SU-DHL-6 (cell line): ENCODE measurements around the gene PHACTR1.

Experiments
- H2AFZ ChIP-seq: fragments of 200-600 bp; sonication (generic); 2 replicates; pipeline ENCODE4 v1.6.1; 2014; ENCODE audit warnings: low read depth, mild to moderate bottlenecking, moderate library complexity, mixed read lengths, antibody characterized with exemption, low read length; ENCODE audit not compliant: severe bottlenecking
- H3F3A ChIP-seq: fragments of 200-600 bp; shearing (Covaris generic); 2 replicates; pipeline ENCODE4 v1.6.0; 2016; ENCODE audit warnings: antibody characterized with exemption, mild to moderate bottlenecking; ENCODE audit not compliant: insufficient read depth
- H3K27ac ChIP-seq: fragments of 200-600 bp; sonication (generic); 2 replicates; pipeline ENCODE4 v1.5.1; 2016; ENCODE audit warnings: low read depth, mild to moderate bottlenecking, low read length, moderate library complexity, mixed read lengths
- H3K27me3 ChIP-seq: fragments of 200-600 bp; sonication (generic), shearing (Covaris generic); 2 replicates; pipeline ENCODE4 v1.6.0; 2014; ENCODE audit warnings: mild to moderate bottlenecking, low read length
- H3K36me3 ChIP-seq: fragments of 200-600 bp; sonication (generic); 2 replicates; pipeline ENCODE4 v1.6.1; 2014; ENCODE audit warnings: mild to moderate bottlenecking, low read length, mixed read lengths
- H3K4me2 ChIP-seq: fragments of 300-600, 200-600 bp; shearing (Covaris generic), sonication (generic); 2 replicates; pipeline ENCODE4 v1.6.0; 2014; ENCODE audit warnings: low read length, low read depth, mild to moderate bottlenecking; ENCODE audit not compliant: poor library complexity, severe bottlenecking
- H3K4me3 ChIP-seq: fragments of 200-600 bp; sonication (generic); 2 replicates; pipeline ENCODE4 v1.5.1; 2014; ENCODE audit warnings: antibody characterized with exemption, low read length, mild to moderate bottlenecking, mixed read lengths; ENCODE audit not compliant: insufficient read depth, poor library complexity, severe bottlenecking
- H3K79me2 ChIP-seq: fragments of 200-600 bp; sonication (generic); 2 replicates; pipeline ENCODE4 v1.6.1; 2014; ENCODE audit warnings: mild to moderate bottlenecking, low read length, moderate library complexity; ENCODE audit not compliant: insufficient read depth
- H3K9ac ChIP-seq: fragments of 200-600 bp; sonication (generic); 2 replicates; pipeline ENCODE4 v1.7.0; 2014; ENCODE audit warnings: mild to moderate bottlenecking, low read length
- H3K9me2 ChIP-seq: fragments of 200-600 bp; sonication (generic); replicated peaks from 2 replicates; pipeline ENCODE4 v1.6.1; 2014; ENCODE audit warnings: low read length; ENCODE audit not compliant: insufficient read depth
- H3K9me3 ChIP-seq: fragments of 200-600 bp; sonication (generic); 2 replicates; pipeline ENCODE4 v1.6.1; 2014; ENCODE audit warnings: low read length, mixed read lengths; ENCODE audit not compliant: insufficient read depth
- H4K20me1 ChIP-seq: fragments of 200-600 bp; sonication (generic); 2 replicates; pipeline ENCODE4 v1.6.1; 2014; ENCODE audit warnings: low read depth, mild to moderate bottlenecking, antibody characterized with exemption, low read length, moderate library complexity, mixed read lengths
- EZH2phosphoT487 ChIP-seq: fragments of 200-600 bp; sonication (generic), shearing (Covaris generic); conservative IDR thresholded peaks from 2 replicates; pipeline ENCODE4 v1.6.1; 2018; ENCODE audit warnings: mild to moderate bottlenecking, antibody characterized with exemption, low read length, moderate library complexity, mixed read lengths
- TF ChIP-seq, protein P1 (sequence below): fragments of 200-600 bp; sonication (generic); IDR thresholded peaks from one replicate; pipeline ENCODE4 v1.5.1; 2017; ENCODE audit warnings: antibody characterized with exemption, mild to moderate bottlenecking, low read length, moderate library complexity; ENCODE audit not compliant: insufficient read depth, poor library complexity, severe bottlenecking

The PHACTR1 gene

DNA sequence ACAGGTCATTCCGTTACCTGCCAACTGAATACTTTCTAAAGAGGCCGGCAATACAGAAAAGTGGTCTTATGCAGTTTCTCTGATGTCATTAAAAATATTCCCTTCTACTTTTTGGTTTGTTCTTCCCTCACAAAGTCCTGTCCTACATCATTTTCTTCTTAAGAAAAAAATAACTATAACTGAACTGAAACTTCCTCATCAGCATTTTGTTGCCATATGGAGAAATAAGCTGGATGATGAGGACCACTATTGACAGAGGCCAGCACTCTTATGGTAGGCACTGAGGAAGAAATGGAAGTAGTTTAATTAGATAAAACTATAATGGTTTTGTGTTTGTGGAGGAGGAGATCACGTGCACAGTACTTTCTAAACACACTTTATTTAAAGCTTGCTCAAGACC lies 274.9 kb downstream of the PHACTR1 start:
- Histone ChIP-seq H3K36me3 (0 out of 2 replicates have a peak, but pooled peaks cover 4% of the 10 kb centered on the region), H3K4me3 (no peak overlapping the region), H3K27ac (no peak overlapping the region), H3K4me2 (no peak overlapping the region), H3K79me2 (no peaks in the 10 kb centered on the region), H3K27me3 (no peaks in the 10 kb centered on the region), H2AFZ (no peak overlapping the region), H3K9me3 (peaks cover 5% of the 10 kb centered on the region; the same call in 1 of the 2 replicates), H3F3A (no peaks in the 10 kb centered on the region), H4K20me1 (no peaks in the 10 kb centered on the region), H3K9me2 (no peaks in the 10 kb centered on the region), H3K9ac (no peak overlapping the region)
- TF ChIP-seq EZH2phosphoT487, result no peak

DNA sequence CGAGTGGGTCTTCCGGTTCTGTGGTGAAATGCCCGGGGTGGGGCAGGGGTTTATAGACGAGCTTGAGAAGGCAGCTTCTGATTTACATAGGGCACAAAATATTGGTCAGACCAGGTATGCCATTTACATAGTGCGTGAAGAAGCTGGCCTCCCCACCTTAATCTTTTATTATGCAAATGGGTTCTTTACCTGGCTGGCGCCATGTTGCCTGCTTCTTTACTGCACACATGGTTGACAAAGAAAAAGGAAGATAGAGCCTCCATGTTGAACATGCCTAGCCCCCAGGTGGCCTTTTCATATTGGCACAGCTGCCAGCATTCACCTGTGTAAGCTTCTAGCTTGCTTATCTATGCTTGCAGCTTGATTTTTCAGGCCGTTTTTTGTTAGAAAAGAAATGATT lies 276.2 kb downstream of the PHACTR1 start:
- Histone ChIP-seq H3K36me3 (0 out of 2 replicates have a peak, but pooled peaks cover 4% of the 10 kb centered on the region), H3K9ac (no peak overlapping the region), H3F3A (no peaks in the 10 kb centered on the region), H3K27ac (no peak overlapping the region), H3K79me2 (no peaks in the 10 kb centered on the region), H2AFZ (no peak overlapping the region), H3K4me2 (no peak overlapping the region), H3K4me3 (no peak overlapping the region), H3K27me3 (no peaks in the 10 kb centered on the region), H3K9me3 (peaks cover 5% of the 10 kb centered on the region; the same call in 1 of the 2 replicates), H4K20me1 (no peaks in the 10 kb centered on the region), H3K9me2 (no peaks in the 10 kb centered on the region)
- TF ChIP-seq, protein P1, sequence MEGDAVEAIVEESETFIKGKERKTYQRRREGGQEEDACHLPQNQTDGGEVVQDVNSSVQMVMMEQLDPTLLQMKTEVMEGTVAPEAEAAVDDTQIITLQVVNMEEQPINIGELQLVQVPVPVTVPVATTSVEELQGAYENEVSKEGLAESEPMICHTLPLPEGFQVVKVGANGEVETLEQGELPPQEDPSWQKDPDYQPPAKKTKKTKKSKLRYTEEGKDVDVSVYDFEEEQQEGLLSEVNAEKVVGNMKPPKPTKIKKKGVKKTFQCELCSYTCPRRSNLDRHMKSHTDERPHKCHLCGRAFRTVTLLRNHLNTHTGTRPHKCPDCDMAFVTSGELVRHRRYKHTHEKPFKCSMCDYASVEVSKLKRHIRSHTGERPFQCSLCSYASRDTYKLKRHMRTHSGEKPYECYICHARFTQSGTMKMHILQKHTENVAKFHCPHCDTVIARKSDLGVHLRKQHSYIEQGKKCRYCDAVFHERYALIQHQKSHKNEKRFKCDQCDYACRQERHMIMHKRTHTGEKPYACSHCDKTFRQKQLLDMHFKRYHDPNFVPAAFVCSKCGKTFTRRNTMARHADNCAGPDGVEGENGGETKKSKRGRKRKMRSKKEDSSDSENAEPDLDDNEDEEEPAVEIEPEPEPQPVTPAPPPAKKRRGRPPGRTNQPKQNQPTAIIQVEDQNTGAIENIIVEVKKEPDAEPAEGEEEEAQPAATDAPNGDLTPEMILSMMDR, result no peak
- no peak for TF ChIP-seq EZH2phosphoT487

DNA sequence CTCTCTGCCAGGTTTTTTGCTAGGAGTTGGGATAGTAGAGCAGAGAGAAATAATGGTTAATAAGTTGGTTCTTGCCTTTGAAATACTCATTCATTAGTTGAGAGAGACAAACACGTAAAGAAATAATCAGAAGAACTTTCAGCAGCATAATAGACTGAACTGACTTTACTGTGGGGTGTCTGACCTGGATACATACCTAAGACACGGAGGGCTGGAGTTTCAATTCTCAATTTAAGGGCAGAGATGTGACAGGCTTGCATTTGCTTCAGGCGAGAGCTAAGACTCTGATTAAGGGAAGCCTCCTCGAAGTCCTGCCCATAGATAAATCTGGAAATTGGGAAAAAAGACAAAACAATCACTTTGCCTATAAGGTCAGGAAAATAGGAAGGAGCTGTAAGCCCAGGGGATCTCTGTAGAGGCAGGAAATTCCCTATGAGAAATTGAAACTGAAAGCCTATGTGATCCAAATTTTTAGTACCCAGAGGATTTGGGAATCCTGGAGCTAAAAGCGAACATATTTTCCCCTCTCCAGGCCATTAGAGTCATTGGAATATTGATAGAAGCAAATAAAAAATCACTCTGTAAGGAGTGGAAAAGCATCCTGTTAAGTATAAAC lies 276.8 kb downstream of the PHACTR1 start:
- H3K27ac ChIP-seq, result no peak overlapping the region
- TF ChIP-seq EZH2phosphoT487, result no peak
- TF ChIP-seq, protein P1, result no peak
- 0 out of 2 replicates have a peak, but pooled peaks cover 4% of the 10 kb centered on the region for H3K36me3 ChIP-seq
- H3K9ac ChIP-seq, result no peak overlapping the region
- no peaks in the 10 kb centered on the region for H3K79me2 ChIP-seq
- H3K4me2 ChIP-seq, result no peak overlapping the region
- no peak overlapping the region for H2AFZ ChIP-seq
- no peaks in the 10 kb centered on the region for H3K9me2 ChIP-seq
- H4K20me1 ChIP-seq, result no peaks in the 10 kb centered on the region
- H3K27me3 ChIP-seq, result no peaks in the 10 kb centered on the region
- H3K4me3 ChIP-seq, result no peak overlapping the region
- H3K9me3 ChIP-seq, result peaks cover 5% of the 10 kb centered on the region; the same call in 1 of the 2 replicates
- H3F3A ChIP-seq, result no peaks in the 10 kb centered on the region

DNA sequence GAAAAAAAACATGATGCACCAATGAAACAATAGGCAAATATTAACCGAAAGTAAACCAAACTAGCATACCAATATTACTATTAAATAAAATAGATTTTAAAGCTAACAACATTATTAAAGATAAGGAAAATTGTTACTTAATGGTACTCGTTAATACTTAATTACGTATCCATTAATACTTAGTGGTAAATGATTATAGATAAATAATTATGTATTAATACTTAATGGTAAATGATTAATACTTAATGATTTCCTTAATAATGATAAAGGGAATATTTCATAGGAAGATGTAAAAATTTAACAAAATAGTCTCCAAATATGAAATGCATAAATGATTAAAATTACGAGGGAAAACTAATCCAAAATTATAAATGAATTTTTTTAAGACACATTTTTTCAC lies 278.9 kb downstream of the PHACTR1 start:
- Histone ChIP-seq H3K9ac (no peak overlapping the region), H3K4me3 (no peak overlapping the region), H3K79me2 (no peaks in the 10 kb centered on the region), H3K9me3 (peaks cover 5% of the 10 kb centered on the region; the same call in 1 of the 2 replicates), H4K20me1 (no peaks in the 10 kb centered on the region), H3K4me2 (no peak overlapping the region), H3F3A (no peaks in the 10 kb centered on the region), H3K27me3 (no peaks in the 10 kb centered on the region), H3K36me3 (0 out of 2 replicates have a peak, but pooled peaks cover 4% of the 10 kb centered on the region), H3K9me2 (no peaks in the 10 kb centered on the region), H2AFZ (no peak overlapping the region), H3K27ac (no peak overlapping the region)
- TF ChIP-seq, protein P1, result no peak
- no peak for TF ChIP-seq EZH2phosphoT487
